ENCODE data around the gene NDUFS6.

Gene NDUFS6

GRCh38 chr5:1783216-1783554 is 18.0 kb upstream of the NDUFS6 start:
- TF ChIP-seq GATA2 (IDR thresholded peaks at IDR 0.05; ENCODE audit: low read depth, low read length) (no peak), GATA3 (IDR thresholded peaks at IDR 0.05; ENCODE audit: low read depth, low read length) (no peak)

- no peak for TF ChIP-seq GATA3 (IDR thresholded peaks at IDR 0.05; ENCODE audit: low read depth, low read length)
- no peak for TF ChIP-seq GATA2 (IDR thresholded peaks at IDR 0.05; ENCODE audit: low read depth, low read length)
These were observed 16.8 kb upstream of the NDUFS6 start for GRCh38 chr5:1784197-1785050.

GRCh38 chr5:1785062-1785461 is 16.1 kb upstream of the NDUFS6 start:
- TF ChIP-seq GATA2 (IDR thresholded peaks at IDR 0.05; ENCODE audit: low read depth, low read length) (no peak), GATA3 (IDR thresholded peaks at IDR 0.05; ENCODE audit: low read depth, low read length) (no peak)

GRCh38 chr5:1785984-1786383 is 15.2 kb upstream of the NDUFS6 start:
- no peak for TF ChIP-seq GATA3 (IDR thresholded peaks at IDR 0.05; ENCODE audit: low read depth, low read length)
- TF ChIP-seq GATA2 (IDR thresholded peaks at IDR 0.05; ENCODE audit: low read depth, low read length): no peak

GRCh38 chr5:1786621-1787471 is 14.4 kb upstream of the NDUFS6 start:
- TF ChIP-seq GATA3 (IDR thresholded peaks at IDR 0.05; ENCODE audit: low read depth, low read length) (no peak), GATA2 (IDR thresholded peaks at IDR 0.05; ENCODE audit: low read depth, low read length) (no peak)

GRCh38 chr5:1787472-1788047 is 13.6 kb upstream of the NDUFS6 start:
- no peak for TF ChIP-seq GATA2 (IDR thresholded peaks at IDR 0.05; ENCODE audit: low read depth, low read length)
- TF ChIP-seq GATA3 (IDR thresholded peaks at IDR 0.05; ENCODE audit: low read depth, low read length): no peak

DNA sequence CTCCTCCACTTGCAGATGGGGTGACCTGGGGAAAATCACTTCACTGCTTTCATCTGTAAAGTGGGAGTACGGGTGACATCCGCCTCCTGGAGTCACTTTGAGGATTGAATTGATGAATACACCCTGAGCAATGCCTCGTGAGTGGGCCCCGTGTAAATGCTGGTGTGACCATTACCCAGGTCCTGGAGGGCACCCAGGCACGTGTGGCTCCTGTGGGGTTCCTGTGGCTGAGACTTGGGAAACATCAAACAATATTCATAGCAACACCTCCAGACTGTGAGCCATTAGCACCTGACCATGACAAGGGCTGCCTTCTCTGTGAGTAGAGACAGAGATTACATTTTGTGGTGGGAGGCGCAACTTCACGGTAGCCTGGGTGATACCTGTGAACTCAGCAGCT is 13.0 kb upstream of the NDUFS6 start:
- TF ChIP-seq GATA2 (IDR thresholded peaks at IDR 0.05; ENCODE audit: low read depth, low read length) (no peak), GATA3 (IDR thresholded peaks at IDR 0.05; ENCODE audit: low read depth, low read length) (no peak)

GRCh38 chr5:1788828-1789227 is 12.4 kb upstream of the NDUFS6 start:
- no peak for TF ChIP-seq GATA3 (IDR thresholded peaks at IDR 0.05; ENCODE audit: low read depth, low read length)
- TF ChIP-seq GATA2 (IDR thresholded peaks at IDR 0.05; ENCODE audit: low read depth, low read length): no peak

GRCh38 chr5:1789834-1790471 is 11.3 kb upstream of the NDUFS6 start:
- TF ChIP-seq GATA3 (IDR thresholded peaks at IDR 0.05; ENCODE audit: low read depth, low read length) (no peak), GATA2 (IDR thresholded peaks at IDR 0.05; ENCODE audit: low read depth, low read length) (no peak)

- no peak for TF ChIP-seq GATA2 (IDR thresholded peaks at IDR 0.05; ENCODE audit: low read depth, low read length)
- no peak for TF ChIP-seq GATA3 (IDR thresholded peaks at IDR 0.05; ENCODE audit: low read depth, low read length)
These were observed 10.0 kb upstream of the NDUFS6 start for GRCh38 chr5:1791176-1791575.

DNA sequence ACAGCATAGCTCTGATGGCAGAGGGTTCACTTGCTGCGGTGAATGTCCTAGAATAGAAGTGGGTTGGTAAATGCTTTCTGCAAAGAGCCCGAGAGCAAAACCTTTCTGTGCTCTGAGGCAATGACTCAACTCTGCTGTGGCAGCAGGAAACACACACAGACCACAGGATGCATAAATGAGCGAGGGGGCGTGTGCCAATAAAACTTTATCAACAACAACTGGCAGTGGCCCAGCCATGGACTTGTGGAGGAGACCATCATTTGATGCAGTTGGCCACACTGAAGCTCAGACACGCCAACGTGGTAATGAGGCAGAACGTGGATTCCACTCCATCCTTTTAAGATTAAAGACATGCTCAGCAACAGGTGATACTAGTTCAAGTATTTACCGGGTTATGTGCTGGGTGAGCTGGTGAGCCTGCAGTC is 8.4 kb upstream of the NDUFS6 start:
- no peak for TF ChIP-seq GATA3 (IDR thresholded peaks at IDR 0.05; ENCODE audit: low read depth, low read length)
- no peak for TF ChIP-seq GATA2 (IDR thresholded peaks at IDR 0.05; ENCODE audit: low read depth, low read length)

DNA sequence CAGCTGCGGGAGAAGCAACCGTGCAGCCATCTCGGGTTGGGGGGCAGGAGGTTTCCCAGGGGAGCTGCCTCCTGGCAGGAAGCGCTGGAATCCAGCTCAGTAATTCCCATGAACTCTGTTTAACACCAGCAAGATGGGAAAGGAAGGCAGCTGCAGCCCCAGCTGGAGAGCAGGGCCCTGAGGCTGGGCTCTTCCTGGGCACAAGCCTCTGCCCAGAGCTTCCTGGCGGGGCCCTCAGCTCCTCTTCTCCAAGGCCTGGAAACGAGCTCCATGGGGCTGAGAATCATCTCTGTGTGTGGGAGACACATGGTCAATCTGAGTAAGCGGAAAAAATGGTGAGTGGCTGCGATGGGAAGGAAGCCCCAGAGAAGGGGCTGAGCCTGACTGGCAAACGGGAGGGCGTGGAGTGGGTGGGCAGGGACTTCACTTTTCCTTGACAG is 7.9 kb upstream of the NDUFS6 start:
- TF ChIP-seq GATA3 (IDR thresholded peaks at IDR 0.05; ENCODE audit: low read depth, low read length) (no peak), GATA2 (IDR thresholded peaks at IDR 0.05; ENCODE audit: low read depth, low read length) (no peak)

- TF ChIP-seq GATA2 (IDR thresholded peaks at IDR 0.05; ENCODE audit: low read depth, low read length) (no peak), GATA3 (IDR thresholded peaks at IDR 0.05; ENCODE audit: low read depth, low read length) (no peak)
These were observed 7.0 kb upstream of the NDUFS6 start for GRCh38 chr5:1793966-1794900.

Data from SH-SY5Y (cell line).